Astrocyte of the spinal cord (primary cell): ENCODE data around the gene PPP1R8.
"Not testable (repeated sequence)": the region's sequence is repeated elsewhere in the genome, so short reads cannot be mapped to it uniquely, and the experiment has no call there.

Experiments
- DNase-seq: peaks from one replicate; pipeline ENCODE4 v3.0.0; 2011; ENCODE audit warnings: low read depth, low spot score
- H3K4me3 ChIP-seq: 2 replicates; pipeline ENCODE4 v1.5.1; 2011; ENCODE audit warnings: low read depth, mild to moderate bottlenecking, low read length, moderate library complexity
- CTCF ChIP-seq: IDR thresholded peaks from 2 replicates; pipeline ENCODE4 v1.5.1; 2012; ENCODE audit warnings: low read depth, mild to moderate bottlenecking, low read length, inconsistent platforms
- in situ Hi-C: cut with HindIII; loops from 2 replicates; pipeline ENCODE4 v1.10.0; 2017; ENCODE audit warnings: low sequenced_read_pairs

PPP1R8 gene

GRCh38 chr1:27869719-27870085, 39.1 kb downstream of the PPP1R8 start:
- no peak overlapping the region for H3K4me3 ChIP-seq
- in situ Hi-C loops, result no loop called here
- no peak for TF ChIP-seq CTCF
- DNase-seq, result no peak

GRCh38 chr1:27871076-27871475, 40.5 kb downstream of the PPP1R8 start:
- H3K4me3 ChIP-seq, DNase-seq, in situ Hi-C loops: not testable (repeated sequence)

- TF ChIP-seq CTCF, result no peak
- H3K4me3 ChIP-seq, result peak within 1 kb of the TSS; percentile 65
- in situ Hi-C loops, result no loop called here
- peak; percentile 28 for DNase-seq
Observed at GRCh38 chr1:27872059-27872801, 41.6 kb downstream of the PPP1R8 start, which contains the start of gene THEMIS2. Gene THEMIS2 (plus strand): TSS chr1:27872544. CDS start chr1:27872572, 28 bp downstream.

GRCh38 chr1:27872802-27873551, 42.4 kb downstream of the PPP1R8 start:
- DNase-seq, result no peak
- in situ Hi-C loops, result no loop called here
- TF ChIP-seq CTCF, result no peak
- peak overlapping the region; percentile 65 for H3K4me3 ChIP-seq

GRCh38 chr1:27873671-27874384, 43.2 kb downstream of the PPP1R8 start:
- TF ChIP-seq CTCF, result no peak
- no peak overlapping the region for H3K4me3 ChIP-seq
- in situ Hi-C loops, result no loop called here
- DNase-seq, result no peak

- TF ChIP-seq CTCF, result no peak
- no peak overlapping the region for H3K4me3 ChIP-seq
- no peak for DNase-seq
- in situ Hi-C loops, result no loop called here
Observed at GRCh38 chr1:27876341-27877114, 45.9 kb downstream of the PPP1R8 start.
